Astrocyte (in vitro differentiated cells and primary cell): ENCODE results near the gene MEN1. TPM values are rescaled to one million over a fixed set of nuclear protein-coding genes. Genes with fewer than 3 reads are reported as not detected.
"Not testable (repeated sequence)": the region's sequence is repeated elsewhere in the genome, so short reads cannot be mapped to it uniquely, and the experiment has no call there.

ENCODE experiments used
- DNase-seq: peaks from one replicate; pipeline ENCODE4 v3.0.0-alpha.2; 2010; ENCODE audit warnings: low read depth
- FAIRE-seq: peaks from 2 replicates; lab custom pipeline; 2011; peaks lifted over from hg19 to GRCh38; lab: Jason Lieb, UNC
- H2AFZ ChIP-seq: 2 replicates; pipeline ENCODE4 v1.6.0; 2012; ENCODE audit warnings: low read depth, low read length, inconsistent platforms
- H3K27ac ChIP-seq: 2 replicates; pipeline ENCODE4 v1.5.1; 2011; ENCODE audit warnings: low read depth, low read length, inconsistent platforms
- H3K27me3 ChIP-seq: 2 replicates; pipeline ENCODE4 v1.6.0; 2011; ENCODE audit warnings: low read length, inconsistent platforms; ENCODE audit not compliant: insufficient read depth
- H3K36me3 ChIP-seq: 2 replicates; pipeline ENCODE4 v1.5.1; 2011; ENCODE audit warnings: low read length, inconsistent platforms; ENCODE audit not compliant: insufficient read depth
- H3K4me1 ChIP-seq: 2 replicates; pipeline ENCODE4 v1.5.1; 2011; ENCODE audit warnings: low read length, inconsistent platforms; ENCODE audit not compliant: insufficient read depth
- H3K4me2 ChIP-seq: 2 replicates; pipeline ENCODE4 v1.6.0; 2012; ENCODE audit warnings: low read length, inconsistent platforms
- H3K4me3 ChIP-seq: 2 replicates; pipeline ENCODE4 v1.5.1; 2011; ENCODE audit warnings: low read depth, mild to moderate bottlenecking, low read length, inconsistent platforms; ENCODE audit not compliant: insufficient read depth
- H3K79me2 ChIP-seq: 2 replicates; pipeline ENCODE4 v1.6.0; 2012; ENCODE audit warnings: mild to moderate bottlenecking, low read length, inconsistent platforms; ENCODE audit not compliant: insufficient read depth
- H3K9ac ChIP-seq: 2 replicates; pipeline ENCODE4 v1.6.0; 2012; ENCODE audit warnings: mild to moderate bottlenecking, low read length, inconsistent platforms
- H3K9me3 ChIP-seq: 2 replicates; pipeline ENCODE4 v1.5.1; 2012; ENCODE audit warnings: low read depth, mild to moderate bottlenecking, low read length, inconsistent platforms; ENCODE audit not compliant: insufficient read depth
- H4K20me1 ChIP-seq: 2 replicates; pipeline ENCODE4 v1.6.0; 2012; ENCODE audit warnings: low read length, inconsistent platforms; ENCODE audit not compliant: insufficient read depth
- H3K27ac Mint-ChIP-seq: one replicate; pipeline ENCODE4 v1.8.0; 2021; ENCODE audit warnings: mild to moderate bottlenecking, mixed read lengths; ENCODE audit not compliant: unreplicated experiment
- H3K27me3 Mint-ChIP-seq: one replicate; pipeline ENCODE4 v1.8.0; 2021; ENCODE audit warnings: low read depth, mixed read lengths; ENCODE audit not compliant: unreplicated experiment
- H3K36me3 Mint-ChIP-seq: one replicate; pipeline ENCODE4 v1.8.0; 2021; ENCODE audit warnings: low read depth, mixed read lengths; ENCODE audit not compliant: unreplicated experiment
- H3K4me1 Mint-ChIP-seq: one replicate; pipeline ENCODE4 v1.8.0; 2021; ENCODE audit warnings: low read depth, mixed read lengths; ENCODE audit not compliant: unreplicated experiment
- H3K4me3 Mint-ChIP-seq: one replicate; pipeline ENCODE4 v1.8.0; 2021; ENCODE audit warnings: mild to moderate bottlenecking, moderate library complexity, mixed read lengths; ENCODE audit not compliant: unreplicated experiment
- H3K9me3 Mint-ChIP-seq: one replicate; pipeline ENCODE4 v1.8.0; 2021; ENCODE audit warnings: mild to moderate bottlenecking, mixed read lengths; ENCODE audit not compliant: unreplicated experiment
- EZH2 ChIP-seq: IDR thresholded peaks from 2 replicates; pipeline ENCODE4 v1.6.1; 2012; ENCODE audit warnings: mild to moderate bottlenecking, low read length, inconsistent platforms; ENCODE audit not compliant: insufficient read depth
- total RNA-seq: library from RNA; stranded (reverse); gene quantifications from 2 replicates; pipeline ENCODE4 v1.2.1, GENCODE V29; 2021
- TF ChIP-seq, protein P1 (sequence below): IDR thresholded peaks from 2 replicates; pipeline ENCODE4 v1.5.1; 2011; ENCODE audit warnings: low read depth, mild to moderate bottlenecking, inconsistent platforms, low read length, moderate library complexity; ENCODE audit not compliant: insufficient read depth

The MEN1 gene
- total RNA-seq, 1 donor from 2014 or later = 26.0 TPM

DNA sequence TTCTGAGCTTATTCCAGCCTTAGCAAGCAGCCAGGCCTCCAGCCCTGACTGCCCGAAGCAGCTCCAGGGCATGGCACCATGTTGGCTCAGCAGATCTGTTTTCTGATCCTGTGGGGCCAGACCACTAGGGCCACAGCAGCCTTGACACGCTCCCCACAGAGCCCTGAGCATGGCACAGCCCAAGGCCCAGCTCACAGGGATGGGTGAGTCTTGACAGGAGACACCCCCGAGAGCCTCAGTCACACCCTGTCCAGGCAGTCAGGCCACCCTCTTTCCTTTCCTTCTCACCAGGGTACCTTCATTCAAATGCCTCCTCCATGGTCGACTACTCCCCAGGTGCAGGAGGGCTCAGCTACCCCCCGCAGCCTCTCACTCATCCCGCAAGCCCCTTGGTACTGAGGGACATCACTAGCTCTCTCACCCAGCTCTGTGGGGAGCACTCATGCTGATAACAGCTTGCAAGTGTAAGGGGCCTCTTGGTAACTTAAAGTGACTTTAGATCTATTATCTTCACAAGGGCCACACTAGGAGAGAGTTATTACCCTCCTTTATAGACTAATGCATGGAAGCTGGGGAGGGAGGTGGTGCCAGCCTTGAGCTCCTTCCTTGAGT, 38.0 kb upstream of the MEN1 start:
- Mint-ChIP-seq H3K27me3 (no peaks in the 10 kb centered on the region), H3K4me3 (no peak overlapping the region), H3K9me3 (no peaks in the 10 kb centered on the region), H3K36me3 (peaks cover 2% of the 10 kb centered on the region), H3K4me1 (no peaks in the 10 kb centered on the region), H3K27ac (no peak overlapping the region)
- H3K36me3 ChIP-seq = no peaks in the 10 kb centered on the region
- no peak overlapping the region for H3K4me3 ChIP-seq
- peaks cover 6% of the 10 kb centered on the region for H3K4me1 ChIP-seq
- no peaks in the 10 kb centered on the region for H3K27me3 ChIP-seq
- no peaks in the 10 kb centered on the region for H4K20me1 ChIP-seq
- no peak overlapping the region for H3K9ac ChIP-seq
- no peak for TF ChIP-seq EZH2
- TF ChIP-seq, protein P1, sequence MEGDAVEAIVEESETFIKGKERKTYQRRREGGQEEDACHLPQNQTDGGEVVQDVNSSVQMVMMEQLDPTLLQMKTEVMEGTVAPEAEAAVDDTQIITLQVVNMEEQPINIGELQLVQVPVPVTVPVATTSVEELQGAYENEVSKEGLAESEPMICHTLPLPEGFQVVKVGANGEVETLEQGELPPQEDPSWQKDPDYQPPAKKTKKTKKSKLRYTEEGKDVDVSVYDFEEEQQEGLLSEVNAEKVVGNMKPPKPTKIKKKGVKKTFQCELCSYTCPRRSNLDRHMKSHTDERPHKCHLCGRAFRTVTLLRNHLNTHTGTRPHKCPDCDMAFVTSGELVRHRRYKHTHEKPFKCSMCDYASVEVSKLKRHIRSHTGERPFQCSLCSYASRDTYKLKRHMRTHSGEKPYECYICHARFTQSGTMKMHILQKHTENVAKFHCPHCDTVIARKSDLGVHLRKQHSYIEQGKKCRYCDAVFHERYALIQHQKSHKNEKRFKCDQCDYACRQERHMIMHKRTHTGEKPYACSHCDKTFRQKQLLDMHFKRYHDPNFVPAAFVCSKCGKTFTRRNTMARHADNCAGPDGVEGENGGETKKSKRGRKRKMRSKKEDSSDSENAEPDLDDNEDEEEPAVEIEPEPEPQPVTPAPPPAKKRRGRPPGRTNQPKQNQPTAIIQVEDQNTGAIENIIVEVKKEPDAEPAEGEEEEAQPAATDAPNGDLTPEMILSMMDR = no peak
- FAIRE-seq (no peak), DNase-seq (no peak)
- H3K27ac ChIP-seq = no peak overlapping the region
- H3K4me2 ChIP-seq = no peak overlapping the region
- H3K79me2 ChIP-seq = no peaks in the 10 kb centered on the region
- no peak overlapping the region for H2AFZ ChIP-seq
- no peaks in the 10 kb centered on the region for H3K9me3 ChIP-seq

DNA sequence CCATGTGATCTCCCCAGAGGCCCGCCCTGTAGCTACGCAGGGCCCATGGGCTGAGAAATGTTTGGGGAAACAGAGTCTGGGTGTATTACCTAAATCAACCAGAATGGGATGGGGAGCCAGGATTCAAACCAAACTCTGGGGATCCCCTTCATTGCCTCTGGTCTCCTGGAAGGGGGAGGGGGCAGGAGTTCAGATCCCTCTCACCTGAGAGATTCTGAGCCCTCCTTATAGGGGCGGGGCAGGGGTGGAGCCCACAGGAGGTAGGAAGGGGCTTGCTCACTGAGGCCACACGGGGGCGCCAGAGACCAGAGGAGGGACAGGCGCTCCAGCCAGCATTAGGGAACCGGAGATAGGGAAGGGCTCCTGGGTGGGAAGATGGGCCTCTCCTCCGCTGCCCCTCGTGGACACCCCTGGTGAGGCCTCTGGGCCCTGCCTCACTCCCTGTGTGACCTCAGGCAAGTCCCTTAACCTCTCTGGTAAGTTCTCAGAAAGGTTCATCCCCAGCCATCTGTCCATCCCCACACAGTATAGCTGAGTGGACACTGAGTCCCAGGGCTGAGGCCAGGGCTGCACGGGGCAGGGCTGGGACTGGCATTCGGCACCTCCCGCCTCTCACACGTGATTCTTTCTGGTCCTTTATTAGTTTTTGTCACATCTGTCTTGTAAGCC, 36.8 kb upstream of the MEN1 start:
- H3K27me3 ChIP-seq = no peaks in the 10 kb centered on the region

DNA sequence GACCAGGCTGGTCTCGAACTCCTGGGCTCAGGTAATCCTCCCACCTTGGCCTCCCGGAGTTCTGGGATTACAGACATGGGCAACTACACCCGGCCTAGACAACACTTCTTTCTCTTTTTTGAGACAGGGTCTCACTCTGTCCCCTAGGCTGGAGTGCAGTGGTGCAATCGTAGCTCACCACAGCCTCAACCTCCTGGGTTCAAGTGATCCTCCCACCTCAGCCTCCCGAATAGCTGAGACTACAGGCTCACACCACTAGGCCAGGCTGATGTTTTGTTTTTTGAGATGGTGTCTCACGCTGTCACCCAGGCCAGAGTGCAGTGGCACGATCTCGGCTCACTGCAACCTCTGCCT, 35.4 kb upstream of the MEN1 start:
- H3K4me3 ChIP-seq, H3K4me2 ChIP-seq, DNase-seq, H3K9me3 ChIP-seq, H3K79me2 ChIP-seq, H2AFZ ChIP-seq, H3K27ac ChIP-seq, H3K4me1 Mint-ChIP-seq, FAIRE-seq, H3K36me3 ChIP-seq, H4K20me1 ChIP-seq, H3K27me3 Mint-ChIP-seq, H3K9ac ChIP-seq, H3K9me3 Mint-ChIP-seq, H3K4me1 ChIP-seq, H3K27me3 ChIP-seq, H3K4me3 Mint-ChIP-seq, H3K27ac Mint-ChIP-seq, H3K36me3 Mint-ChIP-seq: not testable (repeated sequence)

More for the DNA sequence above, 36.8 kb upstream of the MEN1 start:
- Mint-ChIP-seq H3K4me1 (peaks cover 5% of the 10 kb centered on the region), H3K36me3 (no peaks in the 10 kb centered on the region), H3K27ac (no peak overlapping the region), H3K4me3 (no peak overlapping the region), H3K9me3 (no peaks in the 10 kb centered on the region), H3K27me3 (no peaks in the 10 kb centered on the region)
- no peaks in the 10 kb centered on the region for H3K79me2 ChIP-seq
- H2AFZ ChIP-seq = no peak overlapping the region
- FAIRE-seq (no peak), DNase-seq (peak; percentile 47)
- H3K36me3 ChIP-seq = no peaks in the 10 kb centered on the region
- H3K4me3 ChIP-seq = no peak overlapping the region
- no peaks in the 10 kb centered on the region for H4K20me1 ChIP-seq
- H3K27ac ChIP-seq = no peak overlapping the region
- no peak overlapping the region for H3K9ac ChIP-seq
- H3K4me1 ChIP-seq = peaks cover 11% of the 10 kb centered on the region
- H3K4me2 ChIP-seq = no peak overlapping the region
- H3K9me3 ChIP-seq = no peaks in the 10 kb centered on the region
- TF ChIP-seq, protein P1 = peak; percentile 65
- TF ChIP-seq EZH2 = no peak
